HCT116 (cell line): Measurements from ENCODE around the gene PRKN. TPM values are rescaled to one million over a fixed set of nuclear protein-coding genes. Genes with fewer than 3 reads are reported as not detected.

ENCODE experiments used
- ATAC-seq: fragments of 200-7000 bp; cut with Tn5 transposase; 2 replicates; pipeline ENCODE4 v1.9.1; 2020; ENCODE audit warnings: mild to moderate bottlenecking, moderate library complexity
- BruUV-seq: library from RNA; stranded (reverse); fragments of 400-500 nt; replicated peaks from 2 replicates; lab custom pipeline; 2021; lab: Mats Ljungman, UMichigan
- CTCF ChIA-PET: fragments of 300-600 bp; sonication (Branson Sonifier 250); formaldehyde crosslinking; loops from one replicate; lab custom pipeline; 2021; ENCODE audit warnings: antibody characterized with exemption; lab: Charles Lee
- POLR2A ChIA-PET: fragments of 300-600, 350-600 bp; sonication (Branson Sonifier 250); formaldehyde crosslinking; loops from one replicate; lab custom pipeline; 2021; ENCODE audit warnings: antibody characterized with exemption; lab: Charles Lee
- RAD21 ChIA-PET, 2 experiments: fragments of 300-600 bp; sonication (Branson Sonifier 250); formaldehyde crosslinking; loops; one replicate each; lab custom pipeline; 2023; ENCODE audit warnings: low total read pairs in 2 of 2; ENCODE audit not compliant: uncharacterized antibody in 2 of 2, unreplicated experiment in 2 of 2, low non-redundant PET in 1 of 2; lab: Charles Lee
- DNase-seq: peaks from one replicate; pipeline ENCODE4 v3.0.0-alpha.2; 2010; ENCODE audit warnings: low read depth, low spot score
- H2AFZ ChIP-seq: fragments of 200-600 bp; shearing (Covaris generic), sonication (generic); 2 replicates; pipeline ENCODE4 v1.6.1; 2017; ENCODE audit warnings: low read depth, mixed run types, mixed read lengths, antibody characterized with exemption, low read length; ENCODE audit not compliant: poor library complexity, severe bottlenecking
- H3K27ac ChIP-seq: 2 replicates; pipeline ENCODE4 v1.5.1; 2012; ENCODE audit warnings: low read depth, low read length
- H3K27me3 ChIP-seq: fragments of 200-600 bp; sonication (generic); 2 replicates; pipeline ENCODE4 v1.6.1; 2016; ENCODE audit warnings: mixed run types, low read length, mixed read lengths; ENCODE audit not compliant: insufficient read depth
- H3K36me3 ChIP-seq, 2 experiments: fragments of 200-500 bp in 1 of 2; fragments of 200-600 bp in 1 of 2; sonication (Bioruptor generic) in 1 of 2; sonication (generic) in 1 of 2; 2 replicates each; pipeline versions ENCODE4 v1.5.1 to v1.6.1; 2014 to 2016; ENCODE audit warnings: low read length in 2 of 2, inconsistent platforms in 1 of 2, mixed read lengths in 1 of 2, mixed run types in 1 of 2; ENCODE audit not compliant: insufficient read depth in 2 of 2, control insufficient read depth in 1 of 2
- H3K4me1 ChIP-seq, 2 experiments: fragments of 200-600 bp in 1 of 2; sonication (generic) in 1 of 2; 2 replicates each; pipeline versions ENCODE4 v1.5.1 to v1.6.1; 2012 to 2017; ENCODE audit warnings: low read length in 2 of 2, inconsistent platforms in 1 of 2, mild to moderate bottlenecking in 1 of 2, mixed read lengths in 1 of 2, mixed run types in 1 of 2, moderate library complexity in 1 of 2; ENCODE audit not compliant: insufficient read depth in 2 of 2, control insufficient read depth in 1 of 2
- H3K4me2 ChIP-seq: fragments of 200-600 bp; sonication (generic); 2 replicates; pipeline ENCODE4 v1.6.1; 2017; ENCODE audit warnings: mixed run types, low read length, mixed read lengths
- H3K4me3 ChIP-seq, 2 experiments: fragments of 200-600 bp in 1 of 2; sonication (generic) in 1 of 2; replicated peaks in 1 of 2; 2 replicates each; pipeline ENCODE4 v1.5.1; 2011 to 2016; ENCODE audit warnings: low read length in 2 of 2, control low read depth in 1 of 2, low read depth in 1 of 2, mild to moderate bottlenecking in 1 of 2, mixed read lengths in 1 of 2, mixed run types in 1 of 2
- H3K79me2 ChIP-seq: fragments of 200-600 bp; sonication (generic); 2 replicates; pipeline ENCODE4 v1.6.1; 2017; ENCODE audit warnings: mild to moderate bottlenecking, mixed run types, low read length, moderate library complexity, mixed read lengths; ENCODE audit not compliant: insufficient read depth
- H3K9ac ChIP-seq: fragments of 200-600 bp; sonication (generic); 2 replicates; pipeline ENCODE4 v1.6.1; 2016; ENCODE audit warnings: low read length, mixed read lengths
- H3K9me2 ChIP-seq: fragments of 200-600 bp; sonication (generic), shearing (Covaris generic); 2 replicates; pipeline ENCODE4 v1.6.1; 2017; ENCODE audit warnings: mixed run types, mild to moderate bottlenecking, moderate library complexity; ENCODE audit not compliant: insufficient read depth
- H3K9me3 ChIP-seq, 2 experiments: fragments of 200-500 bp in 1 of 2; fragments of 200-600 bp in 1 of 2; sonication (Bioruptor generic) in 1 of 2; sonication (generic) in 1 of 2; 2 replicates each; pipeline ENCODE4 v1.6.1; 2014 to 2017; ENCODE audit warnings: low read length in 2 of 2, mixed read lengths in 2 of 2, inconsistent platforms in 1 of 2, low read depth in 1 of 2, mild to moderate bottlenecking in 1 of 2, mixed run types in 1 of 2, moderate library complexity in 1 of 2; ENCODE audit not compliant: control insufficient read depth in 1 of 2, insufficient read depth in 1 of 2
- H4K20me1 ChIP-seq: fragments of 200-600 bp; sonication (generic), shearing (Covaris generic); 2 replicates; pipeline ENCODE4 v1.6.1; 2017; ENCODE audit warnings: mixed run types, mild to moderate bottlenecking, moderate library complexity; ENCODE audit not compliant: insufficient read depth
- ATF3 ChIP-seq: IDR thresholded peaks from 2 replicates; pipeline ENCODE4 v1.6.1; 2012
- CBX3 ChIP-seq: IDR thresholded peaks from 2 replicates; pipeline ENCODE4 v1.6.1; 2012; ENCODE audit warnings: low read depth
- CEBPB ChIP-seq: IDR thresholded peaks from 2 replicates; pipeline ENCODE4 v1.6.1; 2012; ENCODE audit warnings: low read depth
- CTCF ChIP-seq, 3 experiments: fragments of 200-600 bp in 1 of 3; sonication (generic) in 1 of 3; IDR thresholded peaks in 2 of 3; conservative IDR thresholded peaks in 1 of 3; 2 replicates each; pipeline ENCODE4 v1.5.1; 2012 to 2017; ENCODE audit warnings: low read depth in 2 of 3, low read length in 2 of 3, antibody characterized with exemption in 1 of 3, borderline replicate concordance in 1 of 3, control low read depth in 1 of 3, mild to moderate bottlenecking in 1 of 3, mixed read lengths in 1 of 3, mixed run types in 1 of 3, moderate library complexity in 1 of 3; ENCODE audit not compliant: insufficient read depth in 1 of 3
- EGR1 ChIP-seq: IDR thresholded peaks from 2 replicates; pipeline ENCODE4 v1.6.1; 2012; ENCODE audit warnings: low read depth
- ELF1 ChIP-seq: IDR thresholded peaks from 2 replicates; pipeline ENCODE4 v1.6.1; 2012; ENCODE audit warnings: low read depth, borderline replicate concordance
- FOSL1 ChIP-seq: IDR thresholded peaks from 2 replicates; pipeline ENCODE4 v1.6.1; 2012; ENCODE audit warnings: low read depth
- JUND ChIP-seq: IDR thresholded peaks from 2 replicates; pipeline ENCODE4 v1.6.1; 2012
- MAX ChIP-seq: IDR thresholded peaks from 2 replicates; pipeline ENCODE4 v1.6.1; 2012
- POLR2A ChIP-seq: IDR thresholded peaks from 2 replicates; pipeline ENCODE4 v1.7.0; 2011; ENCODE audit warnings: borderline replicate concordance; ENCODE audit not compliant: insufficient read depth, insufficient read length; ENCODE audit errors: extremely low read depth
- RAD21 ChIP-seq: IDR thresholded peaks from 2 replicates; pipeline ENCODE4 v1.6.1; 2012; ENCODE audit warnings: low read depth, mild to moderate bottlenecking
- REST ChIP-seq: IDR thresholded peaks from 2 replicates; pipeline ENCODE4 v1.6.1; 2012; ENCODE audit warnings: low read depth
- SIN3A ChIP-seq: IDR thresholded peaks from 2 replicates; pipeline ENCODE4 v1.6.1; 2012; ENCODE audit warnings: low read depth
- SP1 ChIP-seq: IDR thresholded peaks from 2 replicates; pipeline ENCODE4 v1.6.1; 2012; ENCODE audit warnings: low read depth
- SRF ChIP-seq: IDR thresholded peaks from 2 replicates; pipeline ENCODE4 v1.6.1; 2012; ENCODE audit warnings: low read depth
- TCF7L2 ChIP-seq: IDR thresholded peaks from 2 replicates; pipeline ENCODE4 v1.7.0; 2011; ENCODE audit warnings: borderline replicate concordance, inconsistent platforms; ENCODE audit not compliant: insufficient read depth, insufficient read length; ENCODE audit errors: extremely low read depth
- YY1 ChIP-seq: IDR thresholded peaks from 2 replicates; pipeline ENCODE4 v1.6.1; 2011; ENCODE audit warnings: low read length, low read depth, moderate library complexity, mild to moderate bottlenecking; ENCODE audit not compliant: insufficient replicate concordance; ENCODE audit errors: extremely low read depth
- ZFX ChIP-seq: fragments of 450-650 bp; IDR thresholded peaks from 2 replicates; pipeline ENCODE4 v1.6.1; 2017
- ZNF274 ChIP-seq: fragments of 200-500 bp; sonication (Bioruptor generic); IDR thresholded peaks from 2 replicates; pipeline ENCODE4 v1.6.1; 2014; ENCODE audit warnings: mild to moderate bottlenecking, low read depth, low read length, inconsistent platforms
- intact Hi-C: fragments of 100-400 bp; cut with micrococcal nuclease; formaldehyde crosslinking; loops from 2 replicates; pipeline ENCODE4 v1.10.0; 2022
- total RNA-seq: library from RNA; stranded (reverse); gene quantifications from one replicate; pipeline ENCODE4 v1.2.1, GENCODE V29; 2021; ENCODE audit not compliant: unreplicated experiment

The PRKN gene
- total RNA-seq, 1 experiment from 2014 or later, result 2.6 TPM

GRCh38 chr6:162721404-162721687, 6.2 kb downstream of the PRKN start:
- no peaks in the 10 kb centered on the region for H3K4me1 ChIP-seq
- no peak overlapping the region for H2AFZ ChIP-seq
- H3K4me3 ChIP-seq, result no peak overlapping the region
- ATAC-seq, result no peak
- H3K27ac ChIP-seq, result no peak overlapping the region
- no peaks in the 10 kb centered on the region for H4K20me1 ChIP-seq
- TF ChIP-seq RAD21, result no peak
- no peak overlapping the region for H3K9ac ChIP-seq
- H3K27me3 ChIP-seq, result no peaks in the 10 kb centered on the region
- no TSS peak for BruUV-seq
- 0 out of 4 replicates have a peak, but pooled peaks cover 0 to 3% of the 10 kb centered on the region in 2 experiments for H3K9me3 ChIP-seq
- H3K79me2 ChIP-seq, result no peaks in the 10 kb centered on the region
- intact Hi-C loops, result no loop called here
- H3K36me3 ChIP-seq, result no peaks in the 10 kb centered on the region
- ChIA-PET CTCF (no interaction called here), POLR2A (no interaction called here), RAD21 (no interaction called here)
- no peaks in the 10 kb centered on the region for H3K9me2 ChIP-seq
- no peak overlapping the region for H3K4me2 ChIP-seq
- no peak for DNase-seq

- no peak overlapping the region for H3K4me3 ChIP-seq
- POLR2A ChIA-PET, result no interaction called here
- CTCF ChIA-PET, result no interaction called here
- ATAC-seq, result no peak
- no peak overlapping the region for H3K4me2 ChIP-seq
- intact Hi-C loops, result no loop called here
- H3K36me3 ChIP-seq, result no peaks in the 10 kb centered on the region
- RAD21 ChIA-PET, result no interaction called here
- H3K4me1 ChIP-seq, result no peaks in the 10 kb centered on the region
- no peaks in the 10 kb centered on the region for H4K20me1 ChIP-seq
- no peaks in the 10 kb centered on the region for H3K27me3 ChIP-seq
- H2AFZ ChIP-seq, result no peak overlapping the region
- BruUV-seq, result no TSS peak
- no peak for DNase-seq
- no peaks in the 10 kb centered on the region for H3K9me2 ChIP-seq
- no peaks in the 10 kb centered on the region for H3K79me2 ChIP-seq
- H3K27ac ChIP-seq, result no peak overlapping the region
- peaks cover 0 to 4% of the 10 kb centered on the region in 2 experiments; a peak in 1 of 4 replicates for H3K9me3 ChIP-seq
- H3K9ac ChIP-seq, result no peak overlapping the region
- TF ChIP-seq ATF3 (no peak), JUND (no peak), ZFX (no peak), REST (no peak), SP1 (no peak), CBX3 (no peak), CTCF (IDR thresholded peaks at IDR 0.05 in 2 of 3, conservative IDR thresholded peaks at IDR 0.05 in 1 of 3; ENCODE audit: borderline replicate concordance in 1 of 3, insufficient read depth in 1 of 3, low read depth in 2 of 3, low read length in 2 of 3) (no peak), POLR2A (no peak), CEBPB (no peak), EGR1 (no peak), ELF1 (no peak), SRF (no peak), TCF7L2 (no peak), ZNF274 (no peak), SIN3A (no peak), YY1 (no peak), MAX (no peak), FOSL1 (no peak)
These were observed 8.0 kb downstream of the PRKN start for GRCh38 chr6:162719528-162719927.
